ENCODE results near the gene F8. TPM values are rescaled to one million over a fixed set of nuclear protein-coding genes. Genes with fewer than 3 reads are reported as not detected.

The F8 gene
- total RNA-seq, 2 donors from 2014 or later: 5.5 to 6.0 TPM

DNA sequence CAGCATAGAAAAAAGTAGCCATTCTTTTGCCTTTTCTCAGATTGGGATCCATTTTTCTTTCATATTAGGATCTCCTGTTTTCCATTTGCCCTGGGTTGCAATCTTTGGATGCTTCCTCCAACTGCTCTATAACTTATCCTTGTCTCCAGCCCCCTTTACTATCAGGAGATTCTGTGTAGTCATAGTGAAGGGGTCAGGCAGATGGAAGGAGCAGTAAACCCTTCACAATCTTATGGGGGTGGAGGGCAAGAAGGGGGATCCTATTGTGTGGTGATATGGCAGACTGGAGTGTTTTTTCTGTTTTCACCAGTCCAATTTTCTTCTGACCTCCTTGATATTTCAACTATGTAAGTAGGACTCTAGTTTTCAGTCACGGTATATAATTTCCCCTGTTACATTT, 186.4 kb downstream of the F8 start:
- H3K4me1 Mint-ChIP-seq: no peaks in the 10 kb centered on the region
- Histone ChIP-seq H3K27me3 (ENCODE audit: control insufficient read depth, insufficient read depth, low read length, poor library complexity, severe bottlenecking) (no peaks in the 10 kb centered on the region), H3K9ac (ENCODE audit: extremely low read depth, low read length, poor library complexity, severe bottlenecking) (no peak overlapping the region), H3K4me1 (ENCODE audit: control insufficient read depth, insufficient read depth, low read length) (no peaks in the 10 kb centered on the region), H3K4me3 (ENCODE audit: low read length) (no peak overlapping the region), H3K36me3 (ENCODE audit: control insufficient read depth, insufficient read depth, low read length) (no peaks in the 10 kb centered on the region), H3K27ac (ENCODE audit: low read depth, low read length) (no peak overlapping the region), H3K9me3 (ENCODE audit: control insufficient read depth, low read length) (peaks cover 3% of the 10 kb centered on the region)
- TF ChIP-seq, protein P1, sequence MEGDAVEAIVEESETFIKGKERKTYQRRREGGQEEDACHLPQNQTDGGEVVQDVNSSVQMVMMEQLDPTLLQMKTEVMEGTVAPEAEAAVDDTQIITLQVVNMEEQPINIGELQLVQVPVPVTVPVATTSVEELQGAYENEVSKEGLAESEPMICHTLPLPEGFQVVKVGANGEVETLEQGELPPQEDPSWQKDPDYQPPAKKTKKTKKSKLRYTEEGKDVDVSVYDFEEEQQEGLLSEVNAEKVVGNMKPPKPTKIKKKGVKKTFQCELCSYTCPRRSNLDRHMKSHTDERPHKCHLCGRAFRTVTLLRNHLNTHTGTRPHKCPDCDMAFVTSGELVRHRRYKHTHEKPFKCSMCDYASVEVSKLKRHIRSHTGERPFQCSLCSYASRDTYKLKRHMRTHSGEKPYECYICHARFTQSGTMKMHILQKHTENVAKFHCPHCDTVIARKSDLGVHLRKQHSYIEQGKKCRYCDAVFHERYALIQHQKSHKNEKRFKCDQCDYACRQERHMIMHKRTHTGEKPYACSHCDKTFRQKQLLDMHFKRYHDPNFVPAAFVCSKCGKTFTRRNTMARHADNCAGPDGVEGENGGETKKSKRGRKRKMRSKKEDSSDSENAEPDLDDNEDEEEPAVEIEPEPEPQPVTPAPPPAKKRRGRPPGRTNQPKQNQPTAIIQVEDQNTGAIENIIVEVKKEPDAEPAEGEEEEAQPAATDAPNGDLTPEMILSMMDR (conservative IDR thresholded peaks at IDR 0.05): no peak
- no peak overlapping the region for H3K27ac Mint-ChIP-seq
- H3K27me3 Mint-ChIP-seq (ENCODE audit: insufficient read depth): no peaks in the 10 kb centered on the region
- H3K4me3 Mint-ChIP-seq: no peak overlapping the region
- H3K36me3 Mint-ChIP-seq (ENCODE audit: low read depth): no peaks in the 10 kb centered on the region
- peaks cover 52% of the 10 kb centered on the region for H3K9me3 Mint-ChIP-seq
- no peak for DNase-seq
- WGBS, 2 experiments (ENCODE audit: insufficient coverage in 1 of 2, insufficient read length in 1 of 2): 100% methylated on average over 1 of the region's 1 CpG; no CpG with 5 or more reads in 1 of the 2 experiments

DNA sequence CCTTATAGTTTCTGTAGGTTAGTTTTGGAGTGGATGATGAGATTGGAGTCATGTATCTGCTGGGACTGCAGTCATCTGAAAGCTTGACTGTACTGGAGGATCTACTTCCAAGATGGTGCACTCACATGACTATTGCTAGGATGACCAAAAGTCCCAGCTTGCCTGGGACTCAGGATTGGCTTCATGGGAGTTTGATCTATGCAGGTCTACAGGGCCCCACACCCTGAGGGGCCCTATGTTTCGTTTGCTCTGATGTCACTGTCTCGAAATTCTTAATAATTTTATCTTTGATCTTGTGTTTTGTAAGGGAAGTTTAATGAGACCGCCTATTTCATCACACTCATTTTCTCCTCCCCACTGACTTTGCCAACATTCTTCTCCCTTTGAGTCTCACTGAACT, 188.0 kb downstream of the F8 start, which contains the start of gene SMIM9:
SMIM9 (minus strand) TSS at position 101 of the 400 bp plus-strand sequence. CDS start 3,806 bp downstream, outside the sequence.
- no peaks in the 10 kb centered on the region for H3K9me3 ChIP-seq (ENCODE audit: control insufficient read depth, low read length)
- no peaks in the 10 kb centered on the region for H3K27me3 ChIP-seq (ENCODE audit: control insufficient read depth, insufficient read depth, low read length, poor library complexity, severe bottlenecking)
- no peak within 1 kb of the TSS for H3K4me3 ChIP-seq (ENCODE audit: low read length)
- DNase-seq: no peak
- no CpG with 5 or more reads among the region's 3 CpGs for WGBS, 2 experiments (ENCODE audit: insufficient coverage in 1 of 2, insufficient read length in 1 of 2)
- H3K27ac Mint-ChIP-seq: no peak within 1 kb of the TSS
- no peaks in the 10 kb centered on the region for H3K36me3 ChIP-seq (ENCODE audit: control insufficient read depth, insufficient read depth, low read length)
- H3K9ac ChIP-seq (ENCODE audit: extremely low read depth, low read length, poor library complexity, severe bottlenecking): no peak within 1 kb of the TSS
- peaks cover 49% of the 10 kb centered on the region for H3K9me3 Mint-ChIP-seq
- H3K4me3 Mint-ChIP-seq: no peak within 1 kb of the TSS
- H3K27ac ChIP-seq (ENCODE audit: low read depth, low read length): no peak within 1 kb of the TSS
- H3K27me3 Mint-ChIP-seq (ENCODE audit: insufficient read depth): no peaks in the 10 kb centered on the region
- no peaks in the 10 kb centered on the region for H3K4me1 ChIP-seq (ENCODE audit: control insufficient read depth, insufficient read depth, low read length)
- H3K4me1 Mint-ChIP-seq: peaks cover 3% of the 10 kb centered on the region
- TF ChIP-seq, protein P1 (conservative IDR thresholded peaks at IDR 0.05): no peak
- no peaks in the 10 kb centered on the region for H3K36me3 Mint-ChIP-seq (ENCODE audit: low read depth)

DNA sequence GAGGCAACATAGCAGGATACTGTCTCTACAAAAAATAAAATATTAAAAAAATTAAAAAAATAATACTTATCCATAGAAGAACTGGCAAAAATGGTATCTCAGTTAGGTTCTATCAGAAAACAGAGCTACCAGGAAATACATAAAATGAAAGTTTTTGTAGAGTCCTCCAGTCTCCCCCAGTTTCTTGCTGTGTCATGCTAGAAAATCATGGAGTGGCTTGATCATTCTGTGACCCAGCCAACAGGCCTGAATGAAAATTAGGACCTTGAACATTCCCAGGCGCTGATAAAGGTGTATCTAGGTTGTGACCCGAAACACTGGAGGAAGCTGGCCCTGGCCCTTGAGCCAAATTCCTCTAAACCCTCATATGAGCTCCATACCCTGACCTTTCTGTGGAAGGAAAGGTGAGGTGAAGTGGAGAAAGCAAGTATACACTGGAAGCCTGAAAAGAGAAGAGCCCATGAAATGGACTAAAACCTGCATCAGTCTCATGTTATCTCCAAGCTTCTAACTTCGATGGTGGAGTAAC, 188.7 kb downstream of the F8 start:
- Histone ChIP-seq H3K4me3 (ENCODE audit: low read length) (no peak overlapping the region), H3K36me3 (ENCODE audit: control insufficient read depth, insufficient read depth, low read length) (no peaks in the 10 kb centered on the region), H3K4me1 (ENCODE audit: control insufficient read depth, insufficient read depth, low read length) (no peaks in the 10 kb centered on the region), H3K9me3 (ENCODE audit: control insufficient read depth, low read length) (no peaks in the 10 kb centered on the region), H3K9ac (ENCODE audit: extremely low read depth, low read length, poor library complexity, severe bottlenecking) (no peak overlapping the region), H3K27ac (ENCODE audit: low read depth, low read length) (no peak overlapping the region), H3K27me3 (ENCODE audit: control insufficient read depth, insufficient read depth, low read length, poor library complexity, severe bottlenecking) (no peaks in the 10 kb centered on the region)
- no peak overlapping the region for H3K4me3 Mint-ChIP-seq
- no peak overlapping the region for H3K27ac Mint-ChIP-seq
- no peak for DNase-seq
- 89% methylated on average over 3 of the region's 3 CpGs; no CpG with 5 or more reads in 1 of the 2 experiments for WGBS, 2 experiments (ENCODE audit: insufficient coverage in 1 of 2, insufficient read length in 1 of 2)
- TF ChIP-seq, protein P1 (conservative IDR thresholded peaks at IDR 0.05): no peak
- H3K4me1 Mint-ChIP-seq: peaks cover 3% of the 10 kb centered on the region
- no peaks in the 10 kb centered on the region for H3K27me3 Mint-ChIP-seq (ENCODE audit: insufficient read depth)
- H3K36me3 Mint-ChIP-seq (ENCODE audit: low read depth): no peaks in the 10 kb centered on the region
- peaks cover 47% of the 10 kb centered on the region for H3K9me3 Mint-ChIP-seq
